Choroid plexus epithelial cell (primary cell): ENCODE results near the gene DIRAS1.

Experiments used
- DNase-seq: peaks from one replicate; pipeline ENCODE4 v3.0.0-alpha.2; 2010; ENCODE audit warnings: low read depth
- H3K4me3 ChIP-seq: 2 replicates; pipeline ENCODE4 v1.5.1; 2011; ENCODE audit warnings: low read depth, mild to moderate bottlenecking, control low read depth, low read length, moderate library complexity
- CTCF ChIP-seq: conservative IDR thresholded peaks from 2 replicates; pipeline ENCODE4 v1.5.1; 2011; ENCODE audit warnings: low read depth, mild to moderate bottlenecking, control low read depth, inconsistent platforms, low read length, moderate library complexity

Gene DIRAS1

GRCh38 chr19:2720777-2721569 is at the start of gene DIRAS1:
Gene DIRAS1 (minus strand): TSS chr19:2721372. CDS start chr19:2717806, 3,566 bp downstream.
- no peak for DNase-seq
- TF ChIP-seq CTCF, result no peak
- H3K4me3 ChIP-seq, result peak within 1 kb of the TSS; percentile 11

GRCh38 chr19:2770055-2771013 is 49.2 kb upstream of the DIRAS1 start:
- peak; percentile 45 for DNase-seq
- no peak overlapping the region for H3K4me3 ChIP-seq
- no peak for TF ChIP-seq CTCF

GRCh38 chr19:2769218-2769617 is 48.0 kb upstream of the DIRAS1 start:
- TF ChIP-seq CTCF, result no peak
- H3K4me3 ChIP-seq, result no peak overlapping the region
- DNase-seq, result no peak

GRCh38 chr19:2768365-2769132 is 47.4 kb upstream of the DIRAS1 start:
- no peak overlapping the region for H3K4me3 ChIP-seq
- DNase-seq, result no peak
- no peak for TF ChIP-seq CTCF

- no peak for TF ChIP-seq CTCF
- DNase-seq, result no peak
- H3K4me3 ChIP-seq, result no peak overlapping the region
Observed at GRCh38 chr19:2767688-2768087, 46.5 kb upstream of the DIRAS1 start.

GRCh38 chr19:2766594-2767372 is 45.6 kb upstream of the DIRAS1 start:
- no peak for DNase-seq
- no peak overlapping the region for H3K4me3 ChIP-seq
- TF ChIP-seq CTCF, result no peak
